ENCODE results near the gene ST3GAL5. TPM values are rescaled to one million over a fixed set of nuclear protein-coding genes. Genes with fewer than 3 reads are reported as not detected.
A peak's percentile ranks its signal among the peaks of the same experiment; 100 is the strongest.
"Not testable (repeated sequence)": the region's sequence is repeated elsewhere in the genome, so short reads cannot be mapped to it uniquely, and the experiment has no call there.

The ST3GAL5 gene
- total and polyA plus RNA-seq, 2 experiments from 2014 or later: 11.9 to 12.5 TPM

GRCh38 chr2:85935170-85935745 is 46.5 kb upstream of the ST3GAL5 start:
- no peak for DNase-seq (ENCODE audit: low read depth in 1 of 2, low spot score in 1 of 2)
- H3K27ac ChIP-seq: no peak overlapping the region
- peaks cover 11% of the 10 kb centered on the region for H3K4me1 ChIP-seq (ENCODE audit: low read depth)
- no peak overlapping the region for H3K4me3 ChIP-seq
- H3K9me3 ChIP-seq (ENCODE audit: low read depth): no peaks in the 10 kb centered on the region
- TF ChIP-seq CTCF (IDR thresholded peaks at IDR 0.05; ENCODE audit: low read depth, low read length): no peak
- no peaks in the 10 kb centered on the region for H3K36me3 ChIP-seq
- no peaks in the 10 kb centered on the region for H3K27me3 ChIP-seq

DNA sequence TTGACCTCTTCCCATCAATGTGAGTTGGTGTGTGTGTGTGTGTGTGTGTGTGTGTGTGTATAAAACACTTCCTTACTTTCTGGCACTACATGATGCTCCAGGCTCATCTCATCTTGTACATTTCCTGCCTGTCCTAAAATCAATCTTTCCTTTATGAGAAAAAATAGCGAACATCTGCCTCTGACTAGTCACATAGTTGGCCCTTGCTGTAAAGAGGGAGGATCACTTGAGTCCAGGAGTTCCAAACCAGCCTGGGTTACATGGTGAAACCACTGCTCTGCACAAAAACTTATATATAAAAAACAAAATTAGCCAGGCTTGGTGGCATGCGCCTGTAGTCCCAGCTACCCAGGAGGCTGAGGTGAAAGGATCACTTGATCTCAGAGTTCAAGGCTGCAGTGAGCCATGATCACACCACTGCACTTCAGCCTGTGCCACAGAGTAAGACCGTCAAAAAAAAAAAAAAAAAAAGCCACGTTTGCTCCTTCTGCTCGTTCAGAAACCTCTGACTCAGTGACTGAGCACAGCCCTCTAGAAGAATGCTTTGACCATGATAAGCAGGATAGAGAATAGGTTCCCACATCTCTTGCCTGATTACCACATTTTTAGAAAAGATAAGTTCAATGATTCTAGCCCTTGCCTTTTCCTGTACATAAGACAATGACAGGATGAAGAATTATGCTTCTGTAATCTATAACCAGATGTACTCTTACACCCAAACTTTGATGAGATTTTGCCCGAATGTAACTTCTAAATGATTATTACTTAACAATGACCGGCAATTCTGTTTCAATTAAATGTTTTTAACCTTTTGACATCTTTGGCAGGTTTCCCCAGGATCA is 45.2 kb upstream of the ST3GAL5 start:
- peak in 1 of 2 donors; percentile 91 for DNase-seq (ENCODE audit: low read depth in 1 of 2, low spot score in 1 of 2)
- no peaks in the 10 kb centered on the region for H3K36me3 ChIP-seq
- TF ChIP-seq CTCF (IDR thresholded peaks at IDR 0.05; ENCODE audit: low read depth, low read length): no peak
- H3K27ac ChIP-seq: no peak overlapping the region
- no peaks in the 10 kb centered on the region for H3K27me3 ChIP-seq
- peaks cover 11% of the 10 kb centered on the region for H3K4me1 ChIP-seq (ENCODE audit: low read depth)
- no peak overlapping the region for H3K4me3 ChIP-seq
- H3K9me3 ChIP-seq (ENCODE audit: low read depth): no peaks in the 10 kb centered on the region

- H3K4me3 ChIP-seq; H3K9me3 ChIP-seq (ENCODE audit: low read depth); H3K36me3 ChIP-seq; DNase-seq (ENCODE audit: low read depth in 1 of 2, low spot score in 1 of 2); H3K27me3 ChIP-seq; H3K27ac ChIP-seq: not testable (repeated sequence)
- peaks cover 11% of the 10 kb centered on the region for H3K4me1 ChIP-seq (ENCODE audit: low read depth)
Observed at GRCh38 chr2:85931151-85931550, 42.4 kb upstream of the ST3GAL5 start.

GRCh38 chr2:85930129-85931124 is 41.6 kb upstream of the ST3GAL5 start:
- no peaks in the 10 kb centered on the region for H3K27me3 ChIP-seq
- DNase-seq (ENCODE audit: low read depth in 1 of 2, low spot score in 1 of 2): peak in 1 of 2 donors; percentile 28
- peaks cover 6% of the 10 kb centered on the region for H3K4me1 ChIP-seq (ENCODE audit: low read depth)
- TF ChIP-seq CTCF (IDR thresholded peaks at IDR 0.05; ENCODE audit: low read depth, low read length): no peak
- no peaks in the 10 kb centered on the region for H3K9me3 ChIP-seq (ENCODE audit: low read depth)
- no peak overlapping the region for H3K27ac ChIP-seq
- H3K36me3 ChIP-seq: no peaks in the 10 kb centered on the region
- H3K4me3 ChIP-seq: no peak overlapping the region

- TF ChIP-seq CTCF (IDR thresholded peaks at IDR 0.05; ENCODE audit: low read depth, low read length): no peak
- no peak for DNase-seq (ENCODE audit: low read depth in 1 of 2, low spot score in 1 of 2)
- Histone ChIP-seq H3K4me1 (ENCODE audit: low read depth) (peaks cover 2% of the 10 kb centered on the region), H3K9me3 (ENCODE audit: low read depth) (no peaks in the 10 kb centered on the region), H3K27ac (no peak overlapping the region), H3K4me3 (no peak overlapping the region), H3K36me3 (no peaks in the 10 kb centered on the region), H3K27me3 (no peaks in the 10 kb centered on the region)
Observed at GRCh38 chr2:85929096-85930050, 40.6 kb upstream of the ST3GAL5 start.

Data from cardiac muscle cell (in vitro differentiated cells and primary cell).